K562 (cell line): ENCODE data around the gene DBP. TPM values are rescaled to one million over a fixed set of nuclear protein-coding genes. Genes with fewer than 3 reads are reported as not detected.

ENCODE experiments used
- ATF2 ChIP-seq: sonication (generic); formaldehyde crosslinking; IDR thresholded peaks from 2 replicates; pipeline ENCODE4 v1.8.1; 2022; ENCODE audit warnings: missing genetic modification reagents
- CBFA2T3 ChIP-seq: fragments of 450-650 bp; IDR thresholded peaks from 2 replicates; pipeline ENCODE4 v1.6.1; 2017
- CEBPZ ChIP-seq: fragments of 150-350 bp; IDR thresholded peaks from 2 replicates; pipeline ENCODE4 v1.6.1; 2014; ENCODE audit warnings: low read depth, mild to moderate bottlenecking, low read length, borderline replicate concordance
- CHD2 ChIP-seq: IDR thresholded peaks from 2 replicates; pipeline ENCODE4 v1.6.1; 2011; ENCODE audit warnings: low read depth, low read length
- CREM ChIP-seq: IDR thresholded peaks from 2 replicates; pipeline ENCODE4 v1.6.1; 2014; ENCODE audit warnings: antibody characterized with exemption, low read depth
- EGR1 ChIP-seq: fragments of 450-650 bp; conservative IDR thresholded peaks from 2 replicates; pipeline ENCODE4 v1.6.1; 2017; ENCODE audit warnings: mild to moderate bottlenecking
- IFI16 ChIP-seq: fragments of 250-450 bp; sonication (Bioruptor Pico); IDR thresholded peaks from 2 replicates; pipeline ENCODE4 v2.1.2; 2022; ENCODE audit warnings: mild to moderate bottlenecking, inconsistent platforms
- ILF3 ChIP-seq: fragments of 450-650 bp; IDR thresholded peaks from 2 replicates; pipeline ENCODE4 v1.6.1; 2018; ENCODE audit warnings: antibody characterized with exemption, mild to moderate bottlenecking, moderate library complexity, borderline replicate concordance
- KAT7 ChIP-seq: sonication (generic); formaldehyde crosslinking; IDR thresholded peaks from 2 replicates; pipeline ENCODE4 v1.8.0; 2022; ENCODE audit warnings: missing genetic modification reagents, mild to moderate bottlenecking, borderline replicate concordance
- LCOR ChIP-seq: sonication (generic); formaldehyde crosslinking; IDR thresholded peaks from 2 replicates; pipeline ENCODE4 v1.8.0; 2022; ENCODE audit warnings: mild to moderate bottlenecking, missing genetic modification reagents
- NCOA6 ChIP-seq: fragments of 450-650 bp; IDR thresholded peaks from 2 replicates; pipeline ENCODE4 v1.6.1; 2017; ENCODE audit warnings: mild to moderate bottlenecking
- NR1H2 ChIP-seq: sonication (generic); formaldehyde crosslinking; IDR thresholded peaks from 2 replicates; pipeline ENCODE4 v1.4.0; 2020; ENCODE audit warnings: mild to moderate bottlenecking, missing genetic modification reagents
- POLR3A ChIP-seq: IDR thresholded peaks from 2 replicates; pipeline ENCODE4 v1.6.1; 2011; ENCODE audit warnings: borderline replicate concordance, mild to moderate bottlenecking, moderate library complexity; ENCODE audit not compliant: insufficient read length, insufficient read depth; ENCODE audit errors: extremely low read depth
- POLR3G ChIP-seq: IDR thresholded peaks from 2 replicates; pipeline ENCODE4 v1.6.1; 2011; ENCODE audit not compliant: insufficient read length, insufficient replicate concordance; ENCODE audit errors: extremely low read depth
- RBM34 ChIP-seq: fragments of 200-400 bp; formaldehyde crosslinking; IDR thresholded peaks from 2 replicates; pipeline ENCODE4 v1.6.1; 2018; ENCODE audit warnings: low read length, borderline replicate concordance; ENCODE audit not compliant: insufficient read depth
- SMAD3 ChIP-seq: fragments of 450-650 bp; formaldehyde crosslinking; conservative IDR thresholded peaks from 2 replicates; pipeline ENCODE4 v1.4.0; 2020; ENCODE audit warnings: mild to moderate bottlenecking
- UBTF ChIP-seq, 2 experiments: IDR thresholded peaks; 2 replicates each; pipeline ENCODE4 v1.6.1; 2012; ENCODE audit warnings: improper control_type of control experiment in 2 of 2, low read depth in 2 of 2, low read length in 2 of 2, borderline replicate concordance in 1 of 2
- ZNF12 ChIP-seq: sonication (generic); formaldehyde crosslinking; IDR thresholded peaks from 2 replicates; pipeline ENCODE4 v1.4.0; 2020; ENCODE audit warnings: mild to moderate bottlenecking, missing genetic modification reagents
- ZSCAN29 ChIP-seq: fragments of 450-650 bp; IDR thresholded peaks from 2 replicates; pipeline ENCODE4 v1.6.1; 2017
- polyA plus RNA-seq, 8 experiments: library from polyadenylated mRNA; depleted of rRNA in 4 of 8; stranded (reverse) in 5 of 8; unstranded in 3 of 8; fragments of >200 nt; fragmentation: Nextera tagmentation in 2 of 8; fragmentation: Illumina TruSeq in 1 of 8; extraction: Ambion mirVana in 2 of 8; extraction: Trizol in 1 of 8; gene quantifications; 2 replicates each; pipeline versions ENCODE4 v1.2.1 to v1.2.3, GENCODE V29; 2011 to 2014; ENCODE audit warnings: inconsistent platforms in 1 of 8, missing spikeins in 1 of 8
- total RNA-seq, 7 experiments: library from RNA; depleted of rRNA in 6 of 7; stranded (reverse); fragments of >200 nt in 6 of 7; fragmentation: Illumina TruSeq in 2 of 7; extraction: Trizol in 2 of 7; gene quantifications; 2 replicates each; pipeline versions ENCODE4 v1.2.1 to v1.2.3, GENCODE V29; 2011 to 2021; ENCODE audit warnings: low replicate concordance in 1 of 7

Gene DBP
- total and polyA plus RNA-seq, 9 of the 15 experiments (the other 6 are each of a cell fraction or from before 2014, with no cell fraction given) = 0.25 to 5.5 (median 1.8) TPM

- TF ChIP-seq UBTF (IDR thresholded peaks at IDR 0.05; ENCODE audit: borderline replicate concordance in 1 of 2, low read depth in 2 of 2, low read length in 2 of 2) (no peak), EGR1 (no peak), NR1H2 (CRISPR knock-in tag) (no peak), IFI16 (CRISPR knock-in tag) (no peak), NCOA6 (no peak), CREM (no peak), CHD2 (no peak), RBM34 (no peak), LCOR (CRISPR knock-in tag) (no peak), KAT7 (no peak), ATF2 (CRISPR knock-in tag) (no peak), ZNF12 (no peak), CEBPZ (no peak), ILF3 (no peak), CBFA2T3 (peak; percentile 45; the same call in 1 of the 2 replicates), SMAD3 (CRISPR knock-in tag) (no peak), POLR3G (no peak), ZSCAN29 (no peak), POLR3A (no peak)
These were observed 17.2 kb downstream of the DBP start (continued) for GRCh38 chr19:48619692-48620585.
